GM12878 (cell line): Measurements from ENCODE around the gene TBC1D9B. TPM values are rescaled to one million over a fixed set of nuclear protein-coding genes. Genes with fewer than 3 reads are reported as not detected.

ENCODE experiments used
- ATAC-seq: fragments of 200-7000 bp; cut with Tn5 transposase; 3 replicates; pipeline ENCODE4 v1.9.1; 2020; ENCODE audit warnings: mild to moderate bottlenecking, moderate library complexity
- BruUV-seq: library from RNA; stranded (reverse); fragments of 400-500 nt; replicated peaks from 2 replicates; lab custom pipeline; 2021; lab: Mats Ljungman, UMichigan
- CTCF ChIA-PET: fragments of 300-600 bp; sonication (Branson Sonifier 250); formaldehyde crosslinking; extraction: SDS; loops from one replicate; lab custom pipeline; 2021; ENCODE audit warnings: inconsistent platforms; lab: Yijun Ruan, JAX
- POLR2A ChIA-PET: fragments of 350-600 bp; formaldehyde crosslinking; extraction: SDS; loops from one replicate; lab custom pipeline; 2021; ENCODE audit warnings: inconsistent platforms; lab: Charles Lee
- RAD21 ChIA-PET: fragments of 300-600 bp; sonication (Branson Sonifier 250); formaldehyde crosslinking; loops from one replicate; lab custom pipeline; 2023; ENCODE audit warnings: antibody characterized with exemption; ENCODE audit not compliant: unreplicated experiment; lab: Charles Lee
- SMC1A ChIA-PET: fragments of 300-600 bp; sonication (Branson Sonifier 250); formaldehyde crosslinking; loops from one replicate; lab custom pipeline; 2023; ENCODE audit not compliant: unreplicated experiment, uncharacterized antibody; lab: Charles Lee
- DNase-seq: peaks from one replicate; pipeline ENCODE4 v3.0.0-alpha.2; 2011; ENCODE audit warnings: low read depth, low spot score
- FAIRE-seq: peaks from 3 replicates; lab custom pipeline; 2011; peaks lifted over from hg19 to GRCh38; lab: Jason Lieb, UNC
- H2AFZ ChIP-seq: 2 replicates; pipeline ENCODE4 v1.6.0; 2011; ENCODE audit warnings: low read depth, low read length, control low read depth; ENCODE audit not compliant: control insufficient read depth
- H3K27ac ChIP-seq: 2 replicates; pipeline ENCODE4 v1.5.1; 2011; ENCODE audit warnings: control low read depth; ENCODE audit not compliant: control insufficient read depth, insufficient read depth
- H3K27me3 ChIP-seq, 2 experiments: replicated peaks in 1 of 2; 2 replicates each; pipeline versions ENCODE4 v1.6.0 to v1.6.1; 2011; ENCODE audit warnings: low read length in 1 of 2; ENCODE audit not compliant: control insufficient read depth in 2 of 2, insufficient read depth in 2 of 2
- H3K36me3 ChIP-seq, 2 experiments: 2 replicates each; pipeline ENCODE4 v1.5.1; 2011; ENCODE audit warnings: low read length in 1 of 2; ENCODE audit not compliant: control insufficient read depth in 2 of 2, insufficient read depth in 2 of 2
- H3K4me1 ChIP-seq: 2 replicates; pipeline ENCODE4 v1.6.1; 2011; ENCODE audit warnings: mild to moderate bottlenecking, low read length, moderate library complexity, mixed read lengths; ENCODE audit not compliant: control insufficient read depth, insufficient read depth
- H3K4me2 ChIP-seq: 2 replicates; pipeline ENCODE4 v1.6.0; 2011; ENCODE audit warnings: control low read depth; ENCODE audit not compliant: control insufficient read depth, insufficient read depth
- H3K4me3 ChIP-seq: fragments of 200-600 bp; sonication (generic); 2 replicates; pipeline ENCODE4 v1.5.1; 2016
- H3K79me2 ChIP-seq: 2 replicates; pipeline ENCODE4 v1.6.0; 2011; ENCODE audit warnings: low read length; ENCODE audit not compliant: control insufficient read depth, insufficient read depth
- H3K9ac ChIP-seq: 2 replicates; pipeline ENCODE4 v1.8.0; 2011; ENCODE audit warnings: low read length, control low read depth, mixed read lengths; ENCODE audit not compliant: control insufficient read depth, insufficient read depth
- H3K9me3 ChIP-seq: replicated peaks from 3 replicates; pipeline ENCODE4 v1.5.1; 2011; ENCODE audit warnings: mild to moderate bottlenecking, low read length; ENCODE audit not compliant: control insufficient read depth, insufficient read depth
- H4K20me1 ChIP-seq: 2 replicates; pipeline ENCODE4 v1.6.0; 2011; ENCODE audit not compliant: control insufficient read depth, insufficient read depth
- ATF7 ChIP-seq: fragments of 450-650 bp; IDR thresholded peaks from 2 replicates; pipeline ENCODE4 v1.6.1; 2016; ENCODE audit warnings: low read depth, mild to moderate bottlenecking
- CEBPB ChIP-seq, 2 experiments: fragments of 150-350 bp in 1 of 2; IDR thresholded peaks; 2 replicates each; pipeline ENCODE4 v1.6.1; 2012 to 2014; ENCODE audit warnings: low read depth in 2 of 2, low read length in 2 of 2, borderline replicate concordance in 1 of 2, inconsistent platforms in 1 of 2
- CTCF ChIP-seq, 3 experiments: IDR thresholded peaks in 2 of 3; conservative IDR thresholded peaks in 1 of 3; 2 replicates each; pipeline ENCODE4 v1.5.1; 2011; ENCODE audit warnings: low read depth in 3 of 3, low read length in 3 of 3, mild to moderate bottlenecking in 3 of 3, control low read depth in 2 of 3, moderate library complexity in 2 of 3, inconsistent platforms in 1 of 3, mixed read lengths in 1 of 3; ENCODE audit not compliant: control insufficient read depth in 2 of 3, insufficient read depth in 1 of 3; ENCODE audit errors: extremely low read depth in 1 of 3
- DPF2 ChIP-seq: fragments of 450-650 bp; IDR thresholded peaks from 2 replicates; pipeline ENCODE4 v1.6.1; 2017; ENCODE audit warnings: mild to moderate bottlenecking
- GABPA ChIP-seq: IDR thresholded peaks from 2 replicates; pipeline ENCODE4 v1.6.1; 2014; ENCODE audit warnings: antibody characterized with exemption, low read depth, mild to moderate bottlenecking, inconsistent platforms
- MYC ChIP-seq: IDR thresholded peaks from 2 replicates; pipeline ENCODE4 v1.6.1; 2011; ENCODE audit warnings: mild to moderate bottlenecking, low read length, moderate library complexity, inconsistent platforms; ENCODE audit not compliant: insufficient read depth, insufficient replicate concordance, insufficient read length, severe bottlenecking
- PML ChIP-seq: IDR thresholded peaks from 2 replicates; pipeline ENCODE4 v1.6.1; 2012; ENCODE audit warnings: low read length, inconsistent platforms
- RFX5 ChIP-seq: IDR thresholded peaks from 2 replicates; pipeline ENCODE4 v1.6.1; 2011; ENCODE audit warnings: low read depth, low read length, improper control_type of control experiment
- SREBF2 ChIP-seq: IDR thresholded peaks from 2 replicates; pipeline ENCODE4 v1.6.1; 2012; ENCODE audit warnings: mild to moderate bottlenecking, low read length
- SUPT20H ChIP-seq: IDR thresholded peaks from 2 replicates; pipeline ENCODE4 v1.6.1; 2011; ENCODE audit warnings: low read depth, mild to moderate bottlenecking, low read length, moderate library complexity, borderline replicate concordance; ENCODE audit not compliant: control insufficient read depth
- ZBED1 ChIP-seq: IDR thresholded peaks from 2 replicates; pipeline ENCODE4 v1.6.1; 2016; ENCODE audit warnings: borderline replicate concordance
- WGBS: methylation state at CpG from one replicate; pipeline ENCODE4 v1.1.6; 2016; ENCODE audit warnings: low lambda C conversion rate; ENCODE audit not compliant: insufficient replicate concordance, insufficient coverage; ENCODE audit errors: missing lambda C conversion rate; 5-methylcytosine and 5-hydroxymethylcytosine counted together
- in situ Hi-C: fragments of 300-500 bp; cut with MboI; formaldehyde crosslinking; loops from 9 replicates; pipeline ENCODE4 v1.14.3; 2018; ENCODE audit warnings: mixed read lengths
- intact Hi-C: fragments of 100-400 bp; cut with micrococcal nuclease; formaldehyde crosslinking; loops from one replicate; pipeline ENCODE4 v1.14.2; 2022; ENCODE audit not compliant: unreplicated experiment
- polyA plus RNA-seq, 11 experiments: library from polyadenylated mRNA; depleted of rRNA in 4 of 11; unstranded in 6 of 11; stranded (reverse) in 5 of 11; fragments of >200 nt; fragmentation: Nextera tagmentation in 4 of 11; fragmentation: Illumina TruSeq in 1 of 11; extraction: Ambion mirVana in 4 of 11; extraction: Trizol in 1 of 11; gene quantifications; 1 replicate in 1 of 11; 2 replicates in 10 of 11; pipeline versions ENCODE4 v1.2.1 to v1.2.3, GENCODE V29; 2011 to 2016; ENCODE audit warnings: inconsistent platforms in 2 of 11, missing spikeins in 2 of 11, low read depth in 1 of 11
- total RNA-seq, 4 experiments: library from RNA; depleted of rRNA in 3 of 4; stranded (reverse); fragments of >200 nt in 3 of 4; fragmentation: Illumina TruSeq in 1 of 4; extraction: Trizol in 1 of 4; gene quantifications; 2 replicates each; pipeline versions ENCODE4 v1.2.1 to v1.2.3, GENCODE V29; 2013 to 2021
- TF ChIP-seq, protein P1 (sequence below): IDR thresholded peaks from 2 replicates; pipeline ENCODE4 v1.6.1; 2011; ENCODE audit warnings: low read depth, low read length, improper control_type of control experiment, borderline replicate concordance
- TF ChIP-seq, protein P2 (sequence below): fragments of 450-650 bp; IDR thresholded peaks from 2 replicates; pipeline ENCODE4 v1.6.1; 2017; ENCODE audit warnings: mild to moderate bottlenecking, moderate library complexity

Gene TBC1D9B
- total and polyA plus RNA-seq, 10 of the 15 experiments (the other 5 are each of a cell fraction or from before 2014, with no cell fraction given), result 4.0 to 74.2 (median 34.6) TPM

DNA sequence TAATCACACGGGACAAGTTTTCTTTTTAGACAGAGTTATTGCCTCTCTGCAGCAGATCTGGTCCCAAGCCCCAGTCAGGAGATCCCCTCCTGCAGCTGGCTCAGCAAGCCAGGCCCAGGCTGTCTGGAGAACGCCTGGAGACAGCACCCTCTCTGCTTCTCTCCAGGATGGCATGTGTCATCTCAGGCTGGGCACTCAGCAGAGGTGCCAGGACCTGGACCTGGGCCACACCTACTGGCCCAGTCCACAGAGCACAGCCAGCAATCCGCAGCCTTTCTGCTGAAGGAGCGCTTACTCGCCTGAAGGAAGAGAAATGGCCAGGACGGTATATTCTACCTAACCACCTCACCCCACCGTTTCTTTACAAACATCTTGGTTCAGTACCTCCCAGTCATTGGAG is 4.7 kb upstream of the TBC1D9B start:
- ChIA-PET CTCF (interaction anchor here (1.3 to 1.4 kb wide), 2 partner anchors 63 to 115 kb away, joined by 3 to 5 read pairs; no protein-coding TSS in a partner anchor), RAD21 (no interaction called here), POLR2A (interaction anchor here (1.5 kb wide), 1 partner anchor 60 kb away, joined by 3 read pairs; no protein-coding TSS in a partner anchor), SMC1A (interaction anchor here (1.4 kb wide), 1 partner anchor 59 kb away, joined by 3 read pairs; no protein-coding TSS in a partner anchor)
- FAIRE-seq (no peak), ATAC-seq (no peak), DNase-seq (no peak)
- H3K36me3 ChIP-seq, result no peaks in the 10 kb centered on the region
- intact Hi-C loops (no loop called here), in situ Hi-C loops (loop anchor here (5.0 kb wide), 1 partner anchor 110 kb away; no protein-coding TSS in a partner anchor)
- H3K9ac ChIP-seq, result no peak overlapping the region
- no peak overlapping the region for H3K4me3 ChIP-seq
- H3K4me1 ChIP-seq, result peaks cover 7% of the 10 kb centered on the region
- H2AFZ ChIP-seq, result no peak overlapping the region
- 72% methylated on average over 7 of the region's 7 CpGs for WGBS
- H3K9me3 ChIP-seq, result no peaks in the 10 kb centered on the region
- no peak overlapping the region for H3K4me2 ChIP-seq
- BruUV-seq, result no TSS peak
- H4K20me1 ChIP-seq, result no peaks in the 10 kb centered on the region
- no peaks in the 10 kb centered on the region; the same call in 1 of the 2 replicates for H3K79me2 ChIP-seq
- H3K27ac ChIP-seq, result no peak overlapping the region
- H3K27me3 ChIP-seq, result no peaks in the 10 kb centered on the region
- no peak for TF ChIP-seq ZBED1
- TF ChIP-seq MYC, result no peak
- no peak for TF ChIP-seq SUPT20H
- no peak for TF ChIP-seq GABPA
- TF ChIP-seq ATF7, result no peak
- no peak for TF ChIP-seq CEBPB (IDR thresholded peaks at IDR 0.05; ENCODE audit: borderline replicate concordance in 1 of 2, low read depth in 2 of 2, low read length in 2 of 2)
- TF ChIP-seq, protein P1, sequence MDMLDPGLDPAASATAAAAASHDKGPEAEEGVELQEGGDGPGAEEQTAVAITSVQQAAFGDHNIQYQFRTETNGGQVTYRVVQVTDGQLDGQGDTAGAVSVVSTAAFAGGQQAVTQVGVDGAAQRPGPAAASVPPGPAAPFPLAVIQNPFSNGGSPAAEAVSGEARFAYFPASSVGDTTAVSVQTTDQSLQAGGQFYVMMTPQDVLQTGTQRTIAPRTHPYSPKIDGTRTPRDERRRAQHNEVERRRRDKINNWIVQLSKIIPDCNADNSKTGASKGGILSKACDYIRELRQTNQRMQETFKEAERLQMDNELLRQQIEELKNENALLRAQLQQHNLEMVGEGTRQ, result no peak
- TF ChIP-seq, protein P2, sequence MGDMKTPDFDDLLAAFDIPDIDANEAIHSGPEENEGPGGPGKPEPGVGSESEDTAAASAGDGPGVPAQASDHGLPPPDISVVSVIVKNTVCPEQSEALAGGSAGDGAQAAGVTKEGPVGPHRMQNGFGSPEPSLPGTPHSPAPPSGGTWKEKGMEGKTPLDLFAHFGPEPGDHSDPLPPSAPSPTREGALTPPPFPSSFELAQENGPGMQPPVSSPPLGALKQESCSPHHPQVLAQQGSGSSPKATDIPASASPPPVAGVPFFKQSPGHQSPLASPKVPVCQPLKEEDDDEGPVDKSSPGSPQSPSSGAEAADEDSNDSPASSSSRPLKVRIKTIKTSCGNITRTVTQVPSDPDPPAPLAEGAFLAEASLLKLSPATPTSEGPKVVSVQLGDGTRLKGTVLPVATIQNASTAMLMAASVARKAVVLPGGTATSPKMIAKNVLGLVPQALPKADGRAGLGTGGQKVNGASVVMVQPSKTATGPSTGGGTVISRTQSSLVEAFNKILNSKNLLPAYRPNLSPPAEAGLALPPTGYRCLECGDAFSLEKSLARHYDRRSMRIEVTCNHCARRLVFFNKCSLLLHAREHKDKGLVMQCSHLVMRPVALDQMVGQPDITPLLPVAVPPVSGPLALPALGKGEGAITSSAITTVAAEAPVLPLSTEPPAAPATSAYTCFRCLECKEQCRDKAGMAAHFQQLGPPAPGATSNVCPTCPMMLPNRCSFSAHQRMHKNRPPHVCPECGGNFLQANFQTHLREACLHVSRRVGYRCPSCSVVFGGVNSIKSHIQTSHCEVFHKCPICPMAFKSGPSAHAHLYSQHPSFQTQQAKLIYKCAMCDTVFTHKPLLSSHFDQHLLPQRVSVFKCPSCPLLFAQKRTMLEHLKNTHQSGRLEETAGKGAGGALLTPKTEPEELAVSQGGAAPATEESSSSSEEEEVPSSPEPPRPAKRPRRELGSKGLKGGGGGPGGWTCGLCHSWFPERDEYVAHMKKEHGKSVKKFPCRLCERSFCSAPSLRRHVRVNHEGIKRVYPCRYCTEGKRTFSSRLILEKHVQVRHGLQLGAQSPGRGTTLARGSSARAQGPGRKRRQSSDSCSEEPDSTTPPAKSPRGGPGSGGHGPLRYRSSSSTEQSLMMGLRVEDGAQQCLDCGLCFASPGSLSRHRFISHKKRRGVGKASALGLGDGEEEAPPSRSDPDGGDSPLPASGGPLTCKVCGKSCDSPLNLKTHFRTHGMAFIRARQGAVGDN, result no peak
- TF ChIP-seq RFX5, result no peak
- no peak for TF ChIP-seq SREBF2
- no peak for TF ChIP-seq PML
- no peak for TF ChIP-seq CTCF (IDR thresholded peaks at IDR 0.05 in 2 of 3, conservative IDR thresholded peaks at IDR 0.05 in 1 of 3; ENCODE audit: control insufficient read depth in 2 of 3, extremely low read depth in 1 of 3, insufficient read depth in 1 of 3, low read depth in 3 of 3, low read length in 3 of 3)
- no peak for TF ChIP-seq DPF2
